ENCODE results near the gene POM121.
"Not testable (repeated sequence)": the region's sequence is repeated elsewhere in the genome, so short reads cannot be mapped to it uniquely, and the experiment has no call there.

The POM121 gene

DNA sequence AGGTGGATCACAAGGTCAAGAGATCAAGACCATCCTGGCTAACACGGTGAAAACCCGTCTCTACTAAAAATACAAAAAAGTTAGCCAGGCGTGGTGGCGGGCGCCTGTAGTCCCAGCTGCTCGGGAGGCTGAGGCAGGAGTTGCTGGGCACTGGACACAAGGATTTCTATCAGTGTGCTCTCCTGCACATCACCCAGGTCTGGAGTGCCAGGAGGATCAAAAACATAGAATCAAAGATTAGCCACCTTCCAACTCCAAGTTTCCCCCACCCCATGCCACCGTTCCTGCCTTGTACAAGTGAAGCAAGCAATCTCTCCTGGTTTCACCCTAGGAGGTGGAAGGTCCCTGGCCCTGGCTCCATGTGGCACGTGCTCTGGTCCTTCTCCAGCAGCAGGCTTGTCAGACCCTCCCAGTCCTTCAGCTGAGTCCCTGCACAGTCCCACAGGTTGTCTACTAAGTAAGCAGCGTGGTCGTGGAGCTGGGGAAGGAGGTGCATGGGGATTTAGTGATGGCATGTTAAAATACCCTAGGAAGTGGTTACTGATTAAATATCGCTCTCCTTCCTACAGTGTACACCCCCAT is 73.1 kb downstream of the POM121 start:
- not testable (repeated sequence) for H3K27ac ChIP-seq (ENCODE audit: low read length); H3K9me3 ChIP-seq (ENCODE audit: insufficient read depth, low read length); H3K27me3 ChIP-seq (ENCODE audit: low read depth, low read length); H2AFZ ChIP-seq (ENCODE audit: low read depth, low read length); H3K4me1 ChIP-seq (ENCODE audit: low read length); H3K79me2 ChIP-seq (ENCODE audit: low read length); H3K4me3 ChIP-seq (ENCODE audit: low read length); H3K9ac ChIP-seq (ENCODE audit: low read length); H4K20me1 ChIP-seq (ENCODE audit: insufficient read depth, low read length); H3K4me2 ChIP-seq (ENCODE audit: low read length); H3K36me3 ChIP-seq (replicated peaks; ENCODE audit: low read depth, low read length)

Measured in OCI-LY3 (cell line).